ENCODE measurements around the gene GRID1.

GRID1 gene

GRCh38 chr10:85927952-85928665 lies 438.5 kb downstream of the GRID1 start:
- no peak for FAIRE-seq
- no peak for TF ChIP-seq CTCF (IDR thresholded peaks at IDR 0.05; ENCODE audit: insufficient read depth, missing control alignments)
- DNase-seq (ENCODE audit: insufficient read length, low spot score), result no peak

- no peak for FAIRE-seq
- no peak for DNase-seq (ENCODE audit: insufficient read length, low spot score)
- TF ChIP-seq CTCF (IDR thresholded peaks at IDR 0.05; ENCODE audit: insufficient read depth, missing control alignments), result no peak
These were observed 439.6 kb downstream of the GRID1 start for GRCh38 chr10:85926986-85927385.

GRCh38 chr10:85926136-85926535 lies 440.5 kb downstream of the GRID1 start:
- DNase-seq (ENCODE audit: insufficient read length, low spot score) (no peak), FAIRE-seq (no peak)
- no peak for TF ChIP-seq CTCF (IDR thresholded peaks at IDR 0.05; ENCODE audit: insufficient read depth, missing control alignments)

- TF ChIP-seq CTCF (IDR thresholded peaks at IDR 0.05; ENCODE audit: insufficient read depth, missing control alignments), result no peak
- FAIRE-seq (no peak), DNase-seq (ENCODE audit: insufficient read length, low spot score) (no peak)
These were observed 441.3 kb downstream of the GRID1 start for GRCh38 chr10:85925201-85925750.

- FAIRE-seq, result no peak
- no peak for DNase-seq (ENCODE audit: insufficient read length, low spot score)
- TF ChIP-seq CTCF (IDR thresholded peaks at IDR 0.05; ENCODE audit: insufficient read depth, missing control alignments), result no peak
These were observed 442.1 kb downstream of the GRID1 start for GRCh38 chr10:85924382-85925102.

GRCh38 chr10:85922356-85923129 lies 444.1 kb downstream of the GRID1 start:
- TF ChIP-seq CTCF (IDR thresholded peaks at IDR 0.05; ENCODE audit: insufficient read depth, missing control alignments), result no peak
- no peak for FAIRE-seq
- no peak for DNase-seq (ENCODE audit: insufficient read length, low spot score)
